Stimulated activated naive CD4-positive, alpha-beta T cell treated with Interleukin-2 at 50 U/mL for 16 hours (primary cell): ENCODE measurements around the gene FBXO36.
A peak's percentile ranks its signal among the peaks of the same experiment; 100 is the strongest.

ENCODE experiments used
- DNase-seq: peaks from one replicate; lab custom pipeline; 2025; lab: John Stamatoyannopoulos, UW

The FBXO36 gene

DNA sequence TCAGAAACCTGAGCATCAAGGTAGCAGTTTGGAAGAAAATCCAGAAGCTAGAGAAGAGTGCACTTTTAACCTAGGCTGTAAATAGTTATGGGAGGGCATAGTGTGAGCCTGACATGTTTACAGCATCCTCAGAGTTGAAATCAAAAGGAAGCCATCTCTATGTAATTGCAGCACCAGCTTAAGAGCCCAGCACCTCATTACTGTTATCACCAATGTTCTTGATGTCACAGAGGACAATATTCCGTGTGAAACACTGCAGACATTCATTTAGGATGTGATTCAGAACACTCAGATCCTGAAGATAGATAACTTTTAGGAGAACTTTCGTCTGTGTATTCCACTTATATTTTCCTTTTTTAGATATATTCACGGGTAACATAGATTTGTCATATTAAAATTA, 48.1 kb downstream of the FBXO36 start:
- DNase-seq: no peak

DNA sequence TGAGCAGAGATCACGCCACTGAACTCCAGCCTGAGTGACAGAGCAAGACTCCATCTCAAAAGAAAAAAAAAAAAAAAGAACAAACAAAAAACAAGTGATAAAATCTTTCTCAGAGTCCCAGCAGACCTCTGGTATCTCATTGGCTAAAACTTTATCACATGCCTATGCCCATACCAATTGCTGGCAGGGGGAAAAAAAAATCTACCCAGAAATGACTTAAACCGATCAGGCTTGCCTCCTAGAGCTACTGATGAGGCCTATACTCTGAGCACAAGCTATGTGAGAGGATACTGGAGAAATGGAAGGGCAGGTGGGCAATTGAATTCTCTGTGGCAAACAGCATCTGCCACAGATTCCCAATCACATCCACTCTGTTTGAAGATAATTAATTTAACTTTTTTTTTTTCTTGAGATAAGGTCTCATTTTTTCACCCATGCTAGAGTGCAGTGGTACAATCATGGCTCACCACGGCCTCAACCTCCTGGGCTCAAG, 49.0 kb downstream of the FBXO36 start:
- no peak for DNase-seq

DNA sequence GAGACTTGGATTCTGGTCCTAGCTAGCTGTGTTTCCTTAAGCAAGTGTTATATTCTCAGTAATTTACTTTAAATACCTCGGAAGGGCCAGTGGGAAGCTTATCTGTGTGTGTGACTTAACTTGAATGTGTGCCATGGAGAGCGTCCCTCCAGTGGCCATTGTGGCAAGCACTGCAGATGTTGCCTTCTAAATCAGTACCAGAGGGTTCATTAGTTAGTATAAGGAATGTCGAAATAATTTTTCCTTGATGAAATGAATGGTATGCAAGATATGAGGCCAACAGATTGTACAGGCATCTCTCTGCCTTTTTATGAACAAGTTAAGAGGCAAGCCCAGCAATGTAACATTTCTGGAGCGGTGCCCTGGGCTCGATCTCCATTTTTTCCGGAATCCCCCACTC, 52.0 kb downstream of the FBXO36 start:
- DNase-seq: no peak

DNA sequence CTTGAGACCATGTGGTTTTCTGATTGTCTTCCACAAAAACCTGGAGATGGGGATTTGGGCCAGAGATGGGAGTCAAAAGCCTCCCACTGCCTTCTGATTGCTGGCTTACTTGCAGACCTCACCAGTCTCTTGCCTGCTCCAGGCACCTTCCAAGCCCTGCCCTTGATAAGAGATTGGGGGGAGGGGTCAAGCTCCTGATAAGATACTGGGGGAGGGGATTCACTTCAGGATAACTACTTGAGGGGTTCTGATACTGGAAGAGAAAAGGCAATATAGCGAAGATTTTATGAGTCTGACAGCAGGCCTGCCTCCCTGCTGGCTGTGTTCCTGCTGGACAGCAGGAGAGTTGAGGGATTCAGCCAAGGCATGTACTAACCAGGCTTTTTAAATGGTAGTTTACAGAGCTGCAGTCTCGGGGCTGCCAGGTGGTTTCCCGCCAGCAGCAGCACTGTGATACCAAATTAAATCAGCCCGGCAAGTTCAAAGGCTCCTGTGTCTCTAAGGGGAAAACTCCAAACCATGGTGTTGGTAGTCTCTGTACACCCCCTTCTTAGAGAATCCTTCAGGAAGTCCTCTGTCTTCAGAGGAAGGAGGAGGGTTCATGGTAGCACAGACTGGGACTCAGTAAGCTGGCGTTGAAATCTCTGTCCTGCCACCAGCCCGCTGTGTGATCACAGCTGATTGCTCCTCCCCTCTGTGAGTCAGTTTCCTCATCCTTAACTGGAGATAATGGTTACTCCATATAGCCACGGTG, 58.3 kb downstream of the FBXO36 start:
- no peak for DNase-seq

DNA sequence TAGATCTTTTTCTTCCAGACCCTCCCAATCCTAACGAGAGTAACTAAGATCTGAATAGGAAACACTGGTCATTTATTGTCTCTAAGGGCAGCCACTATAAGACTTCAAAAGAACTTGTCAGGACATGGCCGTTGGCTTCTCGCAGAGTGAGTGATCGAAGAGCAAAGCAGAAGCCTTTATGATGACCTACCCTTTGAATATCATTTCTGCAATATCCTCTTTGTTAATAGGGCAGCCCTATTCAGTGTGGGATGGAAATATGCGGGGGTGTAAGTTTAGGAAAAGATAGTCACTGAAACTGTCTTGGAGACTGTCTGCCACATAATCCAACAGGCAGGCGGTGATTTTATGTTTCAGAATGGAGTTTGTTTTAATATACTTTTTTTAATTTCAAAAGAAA, 70.9 kb downstream of the FBXO36 start:
- no peak for DNase-seq

DNA sequence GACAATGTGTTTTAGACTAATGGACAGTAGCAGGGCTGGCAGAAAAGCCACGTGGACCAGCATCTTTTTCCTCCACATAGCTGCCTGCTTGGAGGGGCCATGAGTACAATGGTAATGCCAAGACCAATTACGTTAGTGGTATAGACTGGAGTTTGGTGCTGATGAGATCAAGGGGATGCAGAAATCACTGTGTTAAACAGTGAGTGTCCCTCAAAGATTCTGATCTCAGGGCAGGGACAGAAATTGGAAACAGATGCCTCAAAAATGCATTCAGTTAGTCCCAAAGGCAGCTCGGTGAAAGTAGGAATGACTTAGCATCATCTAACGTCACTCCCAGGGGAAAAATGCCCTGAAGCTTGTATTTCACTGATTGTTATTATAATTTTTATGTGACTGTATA, 74.0 kb downstream of the FBXO36 start:
- DNase-seq: no peak

DNA sequence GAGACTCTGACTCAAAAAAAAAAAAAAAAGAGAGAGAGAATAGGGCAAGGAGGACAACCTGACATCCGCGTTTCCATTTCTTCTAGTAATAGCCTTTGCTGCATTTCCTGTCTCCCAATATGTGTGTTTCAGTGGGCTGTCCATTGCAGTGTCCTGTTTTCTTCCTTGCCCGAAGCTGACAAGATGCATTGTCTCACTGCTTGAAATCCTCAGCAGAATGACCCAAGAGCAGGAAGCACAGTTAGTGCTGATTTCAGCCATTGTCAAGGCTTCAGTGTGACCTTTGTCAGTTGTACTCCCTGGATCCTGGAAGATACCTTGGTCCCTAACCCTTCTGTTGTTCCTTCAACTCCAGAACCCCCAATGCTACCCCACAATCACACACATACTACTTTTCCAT, 75.3 kb downstream of the FBXO36 start:
- no peak for DNase-seq

DNA sequence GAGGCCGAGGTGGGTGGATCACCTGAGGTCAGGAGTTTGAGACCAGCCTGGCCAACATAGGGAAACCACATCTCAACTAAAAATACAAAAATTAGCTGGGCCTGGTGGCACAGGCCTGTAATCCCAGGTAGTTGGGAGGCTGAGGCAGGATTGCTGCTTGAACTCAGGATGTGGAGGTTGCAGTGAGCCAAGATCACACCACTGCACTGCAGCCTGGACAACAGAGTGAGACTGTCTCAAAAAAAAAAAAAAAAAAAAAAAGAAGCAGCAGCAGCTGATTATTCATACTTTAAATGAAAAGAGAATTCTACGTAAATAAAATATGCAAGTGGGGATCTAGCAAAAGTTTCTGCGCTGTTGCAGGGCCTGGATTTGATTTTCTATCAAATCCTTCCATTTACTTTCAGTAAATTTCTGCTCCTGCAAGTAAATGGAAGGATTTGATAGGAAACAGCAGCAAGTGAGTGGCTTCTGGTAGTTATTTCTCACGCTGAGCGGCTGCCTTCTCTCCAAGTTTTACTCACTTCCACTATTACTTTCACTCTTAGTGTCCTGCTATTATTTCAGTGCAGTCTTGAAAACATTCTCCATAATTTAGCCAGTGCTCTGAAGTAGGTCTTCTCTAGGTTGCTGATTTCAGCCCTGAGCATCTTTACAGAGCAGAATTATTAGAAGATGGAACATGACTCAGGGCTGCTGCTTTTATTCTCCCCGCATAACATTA, 78.0 kb downstream of the FBXO36 start:
- DNase-seq: no peak

DNA sequence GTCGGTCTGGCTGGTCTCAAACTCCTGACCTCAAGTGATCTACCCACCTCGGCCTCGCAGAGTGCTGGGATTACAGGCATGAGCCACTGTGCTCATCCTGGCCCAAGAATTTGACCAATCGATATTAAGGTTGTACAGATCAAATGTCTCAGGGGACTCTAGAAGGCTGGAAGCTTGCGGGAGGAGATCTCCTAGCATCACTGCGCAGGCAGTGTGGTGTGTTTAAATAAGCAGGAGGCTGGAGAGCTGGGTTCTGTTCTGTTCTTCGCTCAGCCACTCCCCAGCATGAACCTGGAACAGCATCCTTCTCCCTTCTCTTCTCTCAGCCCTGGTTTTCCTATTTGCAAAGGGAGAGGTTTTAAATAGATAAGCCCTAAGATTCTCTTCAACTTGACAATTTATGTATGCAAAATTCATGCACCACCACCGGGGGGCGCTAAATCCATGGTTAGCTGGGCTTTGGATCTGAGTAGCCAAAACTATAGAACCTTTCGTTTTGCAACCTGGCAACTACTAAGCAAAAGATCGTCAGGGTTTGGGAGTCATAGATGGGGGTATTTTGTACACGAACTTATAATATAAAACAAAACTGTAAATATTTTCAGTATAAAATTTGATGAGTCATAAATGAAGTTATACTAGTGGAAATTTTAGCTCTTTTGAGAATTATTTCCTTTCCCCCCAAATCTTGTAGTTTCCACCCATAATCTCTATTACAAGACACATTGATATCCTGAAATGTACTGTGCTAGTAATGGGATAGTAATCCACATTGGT, 85.8 kb downstream of the FBXO36 start:
- peak; percentile 78 for DNase-seq

DNA sequence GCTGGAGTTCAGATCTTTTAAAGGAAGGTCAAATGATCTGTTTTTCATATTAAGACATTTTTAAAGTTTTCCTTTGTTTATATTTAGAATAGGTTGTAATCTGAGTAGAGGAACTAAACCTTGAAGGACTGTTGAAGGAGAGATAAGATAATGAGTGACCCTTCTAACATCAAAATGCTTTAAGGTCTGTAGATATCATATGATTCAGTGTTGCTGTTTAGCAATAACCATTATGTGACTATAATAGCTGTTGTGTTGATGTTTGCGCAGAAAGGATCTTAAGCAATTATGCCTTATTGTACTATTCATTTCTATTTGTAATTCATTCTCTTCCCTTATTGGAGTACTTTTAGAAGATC, 86.4 kb downstream of the FBXO36 start:
- no peak for DNase-seq

DNA sequence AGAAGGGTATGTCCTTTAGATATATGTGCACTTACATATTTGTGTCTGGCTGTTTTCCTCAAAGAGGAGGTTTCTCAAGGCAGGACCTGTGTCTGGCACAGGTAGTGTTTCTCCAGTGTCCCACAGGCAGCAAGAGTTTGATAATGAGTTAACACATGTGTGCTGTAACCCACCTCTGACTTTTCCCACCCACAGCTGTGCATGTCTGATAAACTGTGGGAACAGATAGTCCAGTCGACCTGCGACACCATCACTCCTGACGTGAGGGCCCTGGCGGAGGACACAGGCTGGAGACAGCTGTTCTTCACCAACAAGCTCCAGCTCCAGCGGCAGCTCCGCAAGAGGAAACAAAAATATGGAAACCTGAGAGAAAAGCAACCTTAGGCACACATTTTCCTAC, 88.2 kb downstream of the FBXO36 start:
- no peak for DNase-seq

DNA sequence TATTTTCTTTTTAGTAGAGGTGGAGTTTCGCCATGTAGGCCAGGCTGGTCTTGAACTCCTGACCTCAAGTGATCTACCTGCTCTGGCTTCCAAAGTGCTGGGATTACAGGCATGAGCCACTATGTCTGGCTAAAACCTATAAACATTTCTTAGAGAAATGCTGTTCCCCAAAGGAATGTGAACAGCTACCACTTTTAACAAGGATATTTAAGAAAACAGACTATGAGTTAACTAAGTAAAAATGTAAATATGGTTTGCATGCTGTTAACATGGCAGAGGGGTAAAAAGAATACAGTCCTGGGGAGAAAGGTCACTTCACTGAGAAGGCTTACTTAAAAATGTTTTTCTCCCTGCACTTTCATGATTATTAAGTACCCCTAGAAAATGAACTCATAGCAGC, 89.3 kb downstream of the FBXO36 start:
- DNase-seq: no peak

DNA sequence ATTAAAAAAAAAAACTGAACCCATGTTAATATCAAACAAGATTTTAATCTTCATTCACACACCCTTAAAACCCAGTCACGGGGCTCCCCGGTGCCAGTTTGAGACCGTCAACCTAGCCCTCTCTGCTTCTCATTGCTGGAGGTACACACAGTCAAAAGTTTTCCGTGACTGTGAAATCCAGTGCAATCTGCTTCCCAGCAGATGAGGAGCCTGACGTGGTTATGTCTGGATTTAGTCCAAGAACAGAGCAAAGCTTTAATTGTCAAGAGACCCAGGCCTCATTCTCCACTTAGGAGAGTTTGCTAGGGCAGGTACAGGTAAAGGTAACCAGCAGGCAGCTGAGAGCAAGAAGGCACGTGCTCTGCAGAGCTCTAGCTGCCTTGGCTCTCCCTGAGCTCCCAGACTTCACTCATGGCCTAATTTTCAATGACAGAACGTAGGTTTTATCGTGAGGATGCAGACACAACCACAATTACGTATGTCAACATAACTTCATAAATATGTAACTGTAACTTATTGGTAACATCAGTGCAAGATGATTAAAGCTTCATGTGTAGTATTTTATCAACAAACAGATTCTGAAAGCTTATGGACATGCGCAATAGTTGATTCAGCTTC, 90.1 kb downstream of the FBXO36 start:
- DNase-seq: no peak

DNA sequence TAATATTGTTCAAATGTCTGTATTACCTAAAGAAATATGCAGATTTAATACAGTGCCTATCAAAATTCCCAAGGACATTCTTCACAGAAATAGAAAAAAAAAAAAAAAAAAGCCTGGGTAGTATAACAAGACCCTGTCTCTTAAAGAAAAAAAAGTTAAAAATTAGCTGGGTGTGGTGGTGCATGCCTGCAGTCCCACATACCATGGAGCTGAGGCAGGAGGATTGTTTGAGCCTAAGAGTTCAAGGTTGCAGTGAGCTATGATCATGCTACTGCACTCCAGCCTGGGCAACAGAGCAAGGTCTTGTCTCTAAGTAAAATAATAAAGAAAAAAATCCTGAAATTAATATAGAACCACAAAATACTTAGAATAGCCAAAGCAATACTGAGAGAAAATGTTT, 94.5 kb downstream of the FBXO36 start:
- DNase-seq: no peak

DNA sequence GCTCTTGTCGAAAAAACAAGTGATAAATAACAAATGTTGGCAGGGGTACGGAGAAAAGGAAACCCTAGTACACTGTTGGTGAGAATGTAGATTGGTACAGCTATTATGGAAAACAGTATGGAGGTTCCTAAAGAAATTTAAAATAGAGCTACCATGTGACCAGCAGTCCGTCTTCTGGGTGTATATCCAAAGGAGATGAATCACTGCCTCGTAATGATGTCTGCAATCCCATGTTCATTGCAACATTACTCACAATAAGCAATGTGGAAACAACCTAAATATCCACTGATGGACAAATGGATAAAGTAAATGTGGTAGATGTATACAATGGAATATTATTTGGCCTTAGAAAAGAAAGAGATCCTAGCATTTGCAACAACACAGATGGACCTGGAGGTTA, 95.8 kb downstream of the FBXO36 start:
- DNase-seq: no peak

DNA sequence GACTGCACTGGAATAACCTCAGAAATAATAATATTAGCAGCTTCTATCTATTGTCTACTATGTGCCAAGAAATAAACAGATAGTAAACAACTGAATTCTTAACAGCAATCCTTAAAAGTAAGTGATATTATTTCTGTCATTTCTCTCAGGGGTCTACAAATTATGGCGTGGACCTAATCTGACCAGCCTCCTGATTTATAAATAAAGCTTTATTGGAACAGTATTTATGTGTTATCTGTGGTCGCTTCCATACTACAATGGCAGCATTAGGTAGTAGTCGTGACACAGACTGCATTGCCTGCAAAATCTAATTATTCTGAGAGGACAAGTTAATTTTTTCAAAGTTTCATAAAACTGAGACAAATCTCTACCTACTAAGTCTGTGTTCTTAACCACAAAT, 97.4 kb downstream of the FBXO36 start:
- DNase-seq: no peak

DNA sequence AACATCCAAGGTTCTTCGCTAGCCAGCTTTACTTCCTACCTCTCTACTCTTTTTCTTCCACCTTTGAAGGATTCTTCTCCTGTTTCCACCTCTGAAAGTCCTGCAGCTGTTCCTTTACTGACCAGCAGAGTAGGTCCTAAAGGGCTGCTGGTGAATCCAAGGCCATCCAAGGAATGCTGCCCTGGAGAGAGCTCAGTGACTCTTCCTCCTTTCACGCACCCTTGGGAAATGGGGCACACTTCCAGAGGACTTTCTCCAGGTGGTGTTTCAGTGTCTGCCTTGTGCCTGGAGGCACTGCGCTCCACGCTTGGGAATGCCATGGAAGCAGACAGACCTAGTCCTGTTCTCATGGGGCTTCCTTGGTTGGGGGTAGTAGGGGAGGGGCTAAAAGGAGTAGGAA, 101.0 kb downstream of the FBXO36 start:
- no peak for DNase-seq

DNA sequence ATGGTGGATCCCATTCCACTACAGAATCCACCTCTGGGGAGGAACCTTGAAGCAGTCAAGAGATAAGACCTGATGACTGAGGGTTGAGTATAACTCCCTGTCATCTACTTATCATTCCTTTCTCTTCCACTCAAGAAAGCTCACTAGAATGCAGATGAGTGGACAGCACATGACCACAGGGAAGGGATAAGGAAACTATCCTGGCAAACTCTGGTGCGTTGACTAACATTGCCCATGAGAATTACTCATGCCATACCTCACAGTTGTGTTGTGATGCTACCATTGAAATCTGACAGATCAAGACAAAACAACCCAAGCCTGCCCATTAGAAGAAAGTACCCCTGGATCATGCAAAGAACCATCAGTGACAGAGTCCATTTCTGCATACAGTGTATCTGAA, 119.9 kb downstream of the FBXO36 start:
- no peak for DNase-seq

DNA sequence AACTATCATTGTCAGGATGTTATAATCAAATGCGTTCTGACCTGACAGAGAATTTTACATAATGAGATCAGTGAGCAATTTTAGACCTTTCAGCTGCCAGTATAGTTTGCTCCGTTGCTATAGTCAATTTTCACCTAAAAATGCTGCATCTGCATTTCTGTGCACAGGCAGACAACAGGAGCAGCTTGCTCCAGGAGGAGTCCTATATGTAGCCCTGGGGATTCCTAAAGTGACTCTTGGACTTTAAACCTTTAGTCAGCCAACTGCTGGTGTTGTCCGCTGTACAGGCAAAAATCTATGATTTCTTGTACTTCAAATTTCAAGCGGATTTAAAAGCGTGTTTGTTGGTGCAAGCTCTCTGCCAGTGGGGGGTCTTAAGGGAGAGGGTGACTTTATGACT, 120.7 kb downstream of the FBXO36 start:
- DNase-seq: no peak

DNA sequence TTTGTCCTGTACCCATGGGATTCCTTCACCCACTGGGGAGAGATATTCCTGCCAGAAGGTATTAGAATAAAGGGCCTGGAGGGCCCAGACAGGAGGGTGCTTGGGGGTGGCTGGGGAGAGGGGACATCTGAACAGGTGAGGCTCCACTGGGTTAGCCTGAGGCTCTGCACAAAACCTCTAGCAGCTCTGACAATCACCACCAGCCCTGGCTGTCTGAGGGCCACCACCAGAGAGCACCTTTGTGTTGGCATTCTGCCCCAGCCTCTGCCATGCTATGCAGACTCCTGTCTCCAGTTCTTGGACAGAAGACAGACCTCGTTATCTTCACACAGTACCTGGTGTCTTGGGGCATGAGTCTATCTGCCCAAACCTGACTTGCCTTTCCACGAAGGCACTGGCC, 121.2 kb downstream of the FBXO36 start:
- no peak for DNase-seq

DNA sequence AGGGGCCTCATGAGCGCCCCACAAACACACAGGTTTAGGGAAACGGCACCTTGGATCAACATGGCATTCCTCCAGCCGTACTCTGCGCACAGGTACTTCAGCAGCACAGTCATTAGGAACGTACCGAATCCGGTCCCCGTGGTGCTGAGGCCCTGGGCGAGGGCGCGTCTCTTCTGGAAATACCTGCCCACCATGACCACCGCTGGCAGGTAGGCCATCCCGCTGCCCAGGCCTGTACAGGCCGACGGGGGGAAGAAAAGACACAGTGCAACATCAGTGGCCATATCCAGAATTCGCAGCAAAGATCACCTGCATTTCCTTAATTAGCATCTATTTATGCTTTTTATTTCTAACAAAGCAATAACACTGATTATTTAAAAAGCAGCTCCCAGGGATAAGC, 124.2 kb downstream of the FBXO36 start:
- DNase-seq: no peak

DNA sequence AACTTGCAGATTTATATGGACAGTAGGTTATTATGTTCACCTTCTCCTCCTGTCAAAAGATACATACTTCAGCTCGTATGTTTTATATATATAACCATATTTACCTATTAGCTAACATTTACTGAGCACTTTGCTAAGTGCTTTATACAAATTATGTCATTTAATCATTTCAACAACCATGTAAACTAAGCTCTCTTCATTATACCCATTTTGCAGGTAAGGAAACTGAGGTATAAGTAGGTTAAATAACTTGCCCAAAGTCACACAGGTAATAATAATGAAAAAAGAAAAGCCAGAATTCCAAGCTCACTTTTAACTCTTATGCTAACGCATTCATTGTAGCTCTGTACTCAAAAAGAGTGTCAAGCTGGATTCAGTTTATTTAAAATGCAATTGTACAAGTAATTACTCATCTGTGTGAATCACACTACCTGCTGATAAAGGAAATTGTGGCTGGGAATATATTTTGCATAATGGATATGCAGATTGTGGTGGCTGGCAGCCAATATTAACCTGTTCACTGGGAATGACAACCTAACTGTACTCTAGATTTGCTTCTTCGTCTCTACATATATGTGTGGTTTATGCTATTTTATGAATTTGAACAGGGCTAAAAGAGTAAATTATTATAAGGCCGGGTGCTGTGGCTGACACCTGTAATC, 125.8 kb downstream of the FBXO36 start:
- DNase-seq: no peak
